ENCODE measurements around the gene DDX23.

- TF ChIP-seq GATA3 (IDR thresholded peaks at IDR 0.05; ENCODE audit: low read depth, low read length) (no peak), GATA2 (IDR thresholded peaks at IDR 0.05; ENCODE audit: low read depth, low read length) (no peak)
Measured at GRCh38 chr12:48875944-48876515, 24.1 kb upstream of the DDX23 start.

All from SH-SY5Y (cell line).